H1 (cell line): Measurements from ENCODE around the gene CWC27. TPM values are rescaled to one million over a fixed set of nuclear protein-coding genes. Genes with fewer than 3 reads are reported as not detected.
A peak's percentile ranks its signal among the peaks of the same experiment; 100 is the strongest.

ENCODE experiments used
- CTCF ChIA-PET: fragments of 300-600 bp; sonication (Branson Sonifier 250); formaldehyde crosslinking; loops from one replicate; lab custom pipeline; 2021; ENCODE audit not compliant: partially characterized antibody; lab: Charles Lee
- POLR2A ChIA-PET: fragments of 300-600 bp; sonication (Branson Sonifier 250); formaldehyde crosslinking; loops from one replicate; lab custom pipeline; 2021; ENCODE audit warnings: inconsistent platforms; ENCODE audit not compliant: partially characterized antibody; lab: Charles Lee
- DNase-seq, 2 experiments: peaks; one replicate each; pipeline versions ENCODE4 v3.0.0 to v3.0.0-alpha.2; 2010 to 2022; ENCODE audit warnings: low spot score in 2 of 2, low read depth in 1 of 2, mixed read lengths in 1 of 2
- FAIRE-seq: peaks from 2 replicates; lab custom pipeline; 2011; peaks lifted over from hg19 to GRCh38; lab: Jason Lieb, UNC
- H2AFZ ChIP-seq: 2 replicates; pipeline ENCODE4 v1.8.1; 2012; ENCODE audit warnings: low read length, inconsistent platforms
- H2AK5ac ChIP-seq: 2 replicates; pipeline ENCODE4 v1.6.1; 2013; ENCODE audit warnings: low read depth, low read length
- H2BK120ac ChIP-seq: replicated peaks from 2 replicates; pipeline ENCODE3; 2013; ENCODE audit warnings: low read depth, low read length, inconsistent platforms
- H2BK12ac ChIP-seq: 2 replicates; pipeline ENCODE4 v1.6.1; 2013; ENCODE audit warnings: low read depth, low read length
- H2BK15ac ChIP-seq: 2 replicates; pipeline ENCODE4 v1.6.1; 2013; ENCODE audit warnings: low read length
- H2BK20ac ChIP-seq: 2 replicates; pipeline ENCODE4 v1.6.1; 2013; ENCODE audit warnings: low read length
- H2BK5ac ChIP-seq: 2 replicates; pipeline ENCODE4 v1.6.1; 2013; ENCODE audit warnings: low read depth, low read length
- H3K14ac ChIP-seq: 2 replicates; pipeline ENCODE4 v1.6.1; 2013; ENCODE audit warnings: inconsistent platforms; ENCODE audit not compliant: insufficient read length
- H3K18ac ChIP-seq: 2 replicates; pipeline ENCODE4 v1.6.1; 2013; ENCODE audit warnings: low read length; ENCODE audit errors: extremely low read depth
- H3K23ac ChIP-seq: 2 replicates; pipeline ENCODE4 v1.6.1; 2013; ENCODE audit warnings: inconsistent platforms; ENCODE audit not compliant: insufficient read length
- H3K23me2 ChIP-seq: 2 replicates; pipeline ENCODE4 v1.6.1; 2013; ENCODE audit warnings: low read depth, low read length
- H3K27ac ChIP-seq: 2 replicates; pipeline ENCODE4 v1.6.1; 2011; ENCODE audit warnings: low read depth, low read length, inconsistent platforms
- H3K27me3 ChIP-seq, 4 experiments: replicated peaks in 1 of 4; 1 replicate in 1 of 4; 2 replicates in 3 of 4; pipeline versions ENCODE4 v1.6.1 to v1.8.1; 2011 to 2013; ENCODE audit warnings: low read length in 3 of 4, mild to moderate bottlenecking in 3 of 4, inconsistent platforms in 2 of 4, mixed read lengths in 2 of 4, moderate library complexity in 1 of 4; ENCODE audit not compliant: control insufficient read depth in 3 of 4, insufficient read depth in 3 of 4; ENCODE audit errors: extremely low read depth in 1 of 4
- H3K36me3 ChIP-seq, 4 experiments: 2 replicates each; pipeline versions ENCODE4 v1.6.1 to v1.8.1; 2011 to 2013; ENCODE audit warnings: mild to moderate bottlenecking in 4 of 4, low read length in 3 of 4, moderate library complexity in 2 of 4, control low read depth in 1 of 4, inconsistent platforms in 1 of 4; ENCODE audit not compliant: insufficient read depth in 4 of 4, control insufficient read depth in 2 of 4
- H3K4ac ChIP-seq: replicated peaks from 2 replicates; pipeline ENCODE3; 2013; ENCODE audit warnings: low read length, low read depth, mixed read lengths, inconsistent platforms; ENCODE audit not compliant: insufficient read length
- H3K4me1 ChIP-seq, 4 experiments: replicated peaks in 1 of 4; 1 replicate in 1 of 4; 2 replicates in 3 of 4; pipeline versions ENCODE4 v1.6.1 to v1.8.1; 2011 to 2013; ENCODE audit warnings: low read length in 3 of 4, inconsistent platforms in 2 of 4, mixed read lengths in 1 of 4; ENCODE audit not compliant: insufficient read depth in 4 of 4, control insufficient read depth in 3 of 4
- H3K4me2 ChIP-seq, 2 experiments: 2 replicates each; pipeline versions ENCODE4 v1.6.1 to v1.8.1; 2011 to 2013; ENCODE audit warnings: low read depth in 2 of 2, low read length in 2 of 2, control low read depth in 1 of 2, inconsistent platforms in 1 of 2, mild to moderate bottlenecking in 1 of 2; ENCODE audit not compliant: insufficient read depth in 1 of 2
- H3K4me3 ChIP-seq, 4 experiments: fragments of 200-600, 300-600 bp in 1 of 4; sonication (generic), shearing (Covaris generic), sonication (Bioruptor Twin) in 1 of 4; 2 replicates each; pipeline versions ENCODE4 v1.5.1 to v1.8.1; 2011 to 2016; ENCODE audit warnings: low read length in 4 of 4, low read depth in 3 of 4, control low read depth in 2 of 4, inconsistent platforms in 2 of 4, mild to moderate bottlenecking in 2 of 4, mixed read lengths in 1 of 4, moderate library complexity in 1 of 4; ENCODE audit not compliant: insufficient read depth in 2 of 4; ENCODE audit errors: extremely low read depth in 1 of 4
- H3K56ac ChIP-seq: replicated peaks from 2 replicates; pipeline ENCODE3; 2013; ENCODE audit warnings: low read depth, mild to moderate bottlenecking, mixed read lengths, low read length, inconsistent platforms; ENCODE audit not compliant: insufficient read length
- H3K79me1 ChIP-seq: 2 replicates; pipeline ENCODE4 v1.6.1; 2013; ENCODE audit warnings: low read depth, low read length, control low read depth
- H3K79me2 ChIP-seq, 2 experiments: 2 replicates each; pipeline versions ENCODE4 v1.6.1 to v1.8.1; 2012 to 2013; ENCODE audit warnings: low read length in 2 of 2, mild to moderate bottlenecking in 2 of 2, inconsistent platforms in 1 of 2; ENCODE audit not compliant: insufficient read depth in 2 of 2, control insufficient read depth in 1 of 2
- H3K9ac ChIP-seq, 4 experiments: replicated peaks in 1 of 4; 1 replicate in 1 of 4; 2 replicates in 3 of 4; pipeline versions ENCODE4 v1.6.1 to v1.8.1; 2011 to 2013; ENCODE audit warnings: low read depth in 3 of 4, low read length in 3 of 4, control low read depth in 2 of 4, mild to moderate bottlenecking in 2 of 4, moderate library complexity in 2 of 4, inconsistent platforms in 1 of 4; ENCODE audit errors: extremely low read depth in 1 of 4
- H3K9me3 ChIP-seq, 2 experiments: 2 replicates each; pipeline versions ENCODE4 v1.6.1 to v1.8.1; 2012 to 2013; ENCODE audit warnings: mild to moderate bottlenecking in 2 of 2, moderate library complexity in 2 of 2, control low read depth in 1 of 2, inconsistent platforms in 1 of 2, low read depth in 1 of 2, low read length in 1 of 2, mixed read lengths in 1 of 2; ENCODE audit not compliant: insufficient read depth in 2 of 2
- H4K20me1 ChIP-seq, 2 experiments: replicated peaks in 1 of 2; 2 replicates each; pipeline versions ENCODE3 to v1.8.1; 2011 to 2013; ENCODE audit warnings: inconsistent platforms in 2 of 2, low read length in 2 of 2, mild to moderate bottlenecking in 1 of 2; ENCODE audit not compliant: insufficient read depth in 2 of 2, control insufficient read depth in 1 of 2
- H4K5ac ChIP-seq: 2 replicates; pipeline ENCODE4 v1.6.1; 2013; ENCODE audit warnings: low read length, low read depth, mixed read lengths, inconsistent platforms; ENCODE audit not compliant: insufficient read length
- H4K8ac ChIP-seq: 2 replicates; pipeline ENCODE4 v1.8.0; 2013; ENCODE audit warnings: mild to moderate bottlenecking, moderate library complexity, low read length, inconsistent platforms; ENCODE audit not compliant: insufficient read depth; ENCODE audit errors: extremely low read depth
- H4K91ac ChIP-seq: replicated peaks from 2 replicates; pipeline ENCODE3; 2013; ENCODE audit warnings: low read length, mixed read lengths, inconsistent platforms; ENCODE audit not compliant: insufficient read length
- PHF8 ChIP-seq: fragments of 200-600 bp; sonication (generic); conservative IDR thresholded peaks from 2 replicates; pipeline ENCODE4 v1.7.1; 2012; ENCODE audit warnings: low read depth, mild to moderate bottlenecking, inconsistent platforms, low read length, moderate library complexity
- polyA plus RNA-seq, 7 experiments: library from polyadenylated mRNA; depleted of rRNA in 3 of 7; stranded (reverse) in 5 of 7; unstranded in 2 of 7; fragments of >200 nt in 5 of 7; fragments of 200-250 nt in 2 of 7; gene quantifications; 1 replicate in 5 of 7; 2 replicates in 1 of 7; 4 replicates in 1 of 7; pipeline versions ENCODE4 v1.2.1 to v1.2.3, GENCODE V29; 2011 to 2013; ENCODE audit warnings: missing spikeins in 2 of 7, mixed read lengths in 2 of 7
- total RNA-seq: library from RNA; stranded (reverse); fragmentation: NEBNext Ultra II Directional; extraction: Animal tissue kit (Norgen Biotek cat#: 25700); gene quantifications from 2 replicates; pipeline ENCODE4 v1.2.1, GENCODE V29; 2021

CWC27 gene
- total and polyA plus RNA-seq, 2 of the 8 experiments (the other 6 are each of a cell fraction or from before 2014, with no cell fraction given), result 24.9 to 43.4 TPM

GRCh38 chr5:64836190-64836755 is 67.5 kb downstream of the CWC27 start:
- Histone ChIP-seq H3K4ac (no peak overlapping the region), H2AFZ (no peak overlapping the region), H4K5ac (no peak overlapping the region), H2BK120ac (no peak overlapping the region), H3K36me3 (peaks cover 0 to 3% (median 1%) of the 10 kb centered on the region in 4 experiments; a peak in 2 of 8 replicates), H3K23ac (no peak overlapping the region), H2BK20ac (no peak overlapping the region), H2BK5ac (no peak overlapping the region), H4K8ac (no peak overlapping the region), H2BK15ac (no peak overlapping the region), H2AK5ac (no peak overlapping the region), H3K9me3 (0 out of 4 replicates have a peak, but pooled peaks cover 0 to 2% of the 10 kb centered on the region in 2 experiments), H4K20me1 (no peaks in the 10 kb centered on the region), H3K4me3 (no peak overlapping the region), H3K4me2 (no peak overlapping the region), H3K4me1 (no peaks in the 10 kb centered on the region; a peak in 1 of 7 replicates), H3K9ac (peak overlapping the region in 1 of 4 experiments; percentile 34; a peak in 1 of 7 replicates), H3K27me3 (no peaks in the 10 kb centered on the region), H3K18ac (no peak overlapping the region), H3K79me2 (no peaks in the 10 kb centered on the region), H2BK12ac (no peak overlapping the region), H3K23me2 (no peaks in the 10 kb centered on the region), H3K79me1 (no peaks in the 10 kb centered on the region), H3K14ac (no peak overlapping the region), H3K56ac (no peak overlapping the region), H3K27ac (no peak overlapping the region), H4K91ac (no peak overlapping the region)
- DNase-seq (no peak), FAIRE-seq (no peak)
- ChIA-PET POLR2A (no interaction called here), CTCF (interaction anchor here (1.0 kb wide), 1 partner anchor 607 kb away, joined by 3 read pairs; no protein-coding TSS in a partner anchor)
- no peak for TF ChIP-seq PHF8
